PC-3 (cell line): ENCODE data around the gene TCF3.

Experiments used
- EZH2 ChIP-seq: fragments of 300-600 bp; sonication (generic); IDR thresholded peaks from one replicate; pipeline ENCODE4 v1.6.1; 2017; ENCODE audit warnings: antibody characterized with exemption, mild to moderate bottlenecking, low read length; ENCODE audit not compliant: unreplicated experiment
- EZH2phosphoT487 ChIP-seq: fragments of 300-600 bp; sonication (generic); IDR thresholded peaks from 2 replicates; pipeline ENCODE4 v1.6.1; 2018; ENCODE audit warnings: mild to moderate bottlenecking, antibody characterized with exemption, low read length, borderline replicate concordance
- TF ChIP-seq, protein P1 (sequence below): fragments of 300-600 bp; sonication (generic); conservative IDR thresholded peaks from 2 replicates; pipeline ENCODE4 v1.5.1; 2017; ENCODE audit warnings: antibody characterized with exemption, low read depth, mild to moderate bottlenecking, low read length

DNA sequence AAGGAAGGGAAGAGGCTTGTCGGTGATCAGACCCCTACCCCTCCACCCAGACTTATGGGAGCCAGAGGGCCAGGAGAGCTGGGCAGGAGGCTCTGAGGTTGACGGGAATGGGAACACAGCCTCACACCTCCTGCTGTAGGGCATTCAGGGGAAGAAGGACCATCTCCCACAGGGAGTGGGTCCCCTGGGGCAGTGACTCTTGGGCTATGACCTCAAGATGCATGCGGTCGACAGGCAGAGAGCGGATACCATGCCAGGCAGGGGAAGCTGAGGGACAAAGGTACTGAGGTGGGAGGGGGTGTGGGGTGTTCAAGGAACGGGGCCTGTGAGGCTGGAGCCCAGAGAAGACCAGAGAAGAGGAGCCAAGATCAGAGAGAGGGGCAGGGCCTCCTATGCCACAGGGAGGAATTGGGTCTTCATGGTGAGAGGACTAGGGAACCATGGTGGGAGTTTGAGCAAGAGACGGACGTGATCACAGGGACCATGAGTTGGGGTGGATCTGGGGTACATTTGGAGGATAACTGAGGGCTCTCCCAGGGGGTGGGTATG is 4.6 kb upstream of the TCF3 start:
- TF ChIP-seq, protein P1, sequence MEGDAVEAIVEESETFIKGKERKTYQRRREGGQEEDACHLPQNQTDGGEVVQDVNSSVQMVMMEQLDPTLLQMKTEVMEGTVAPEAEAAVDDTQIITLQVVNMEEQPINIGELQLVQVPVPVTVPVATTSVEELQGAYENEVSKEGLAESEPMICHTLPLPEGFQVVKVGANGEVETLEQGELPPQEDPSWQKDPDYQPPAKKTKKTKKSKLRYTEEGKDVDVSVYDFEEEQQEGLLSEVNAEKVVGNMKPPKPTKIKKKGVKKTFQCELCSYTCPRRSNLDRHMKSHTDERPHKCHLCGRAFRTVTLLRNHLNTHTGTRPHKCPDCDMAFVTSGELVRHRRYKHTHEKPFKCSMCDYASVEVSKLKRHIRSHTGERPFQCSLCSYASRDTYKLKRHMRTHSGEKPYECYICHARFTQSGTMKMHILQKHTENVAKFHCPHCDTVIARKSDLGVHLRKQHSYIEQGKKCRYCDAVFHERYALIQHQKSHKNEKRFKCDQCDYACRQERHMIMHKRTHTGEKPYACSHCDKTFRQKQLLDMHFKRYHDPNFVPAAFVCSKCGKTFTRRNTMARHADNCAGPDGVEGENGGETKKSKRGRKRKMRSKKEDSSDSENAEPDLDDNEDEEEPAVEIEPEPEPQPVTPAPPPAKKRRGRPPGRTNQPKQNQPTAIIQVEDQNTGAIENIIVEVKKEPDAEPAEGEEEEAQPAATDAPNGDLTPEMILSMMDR = no peak
- TF ChIP-seq EZH2 (no peak), EZH2phosphoT487 (no peak)
